AML-193 (cell line): ENCODE results near the gene TMA7B.
"Not testable (repeated sequence)": the region's sequence is repeated elsewhere in the genome, so short reads cannot be mapped to it uniquely, and the experiment has no call there.

ENCODE experiments used
- DNase-seq, 2 experiments: peaks; one replicate each; lab custom pipeline; 2025; lab: John Stamatoyannopoulos, UW

Gene TMA7B

GRCh38 chr22:39932918-39933649, 27.1 kb upstream of the TMA7B start:
- peak; percentile 34 to 50 for DNase-seq

GRCh38 chr22:39933741-39934140, 26.5 kb upstream of the TMA7B start:
- DNase-seq = no peak

GRCh38 chr22:39935116-39935515, 25.1 kb upstream of the TMA7B start:
- DNase-seq = no peak

GRCh38 chr22:39935612-39936011, 24.6 kb upstream of the TMA7B start:
- DNase-seq = no peak

- no peak for DNase-seq
Observed at GRCh38 chr22:39936523-39937145, 23.6 kb upstream of the TMA7B start.

- no peak for DNase-seq
Observed at GRCh38 chr22:39937906-39938305, 22.3 kb upstream of the TMA7B start.

- no peak for DNase-seq
Observed at GRCh38 chr22:39938509-39939111, 21.6 kb upstream of the TMA7B start.

- DNase-seq = no peak
Observed at GRCh38 chr22:39939830-39940229, 20.4 kb upstream of the TMA7B start.

GRCh38 chr22:39940757-39941305, 19.4 kb upstream of the TMA7B start:
- no peak for DNase-seq

GRCh38 chr22:39941601-39942000, 18.6 kb upstream of the TMA7B start:
- DNase-seq = no peak

- peak; percentile 49 to 65 for DNase-seq
Observed at GRCh38 chr22:39942439-39943230, 17.6 kb upstream of the TMA7B start.

GRCh38 chr22:39943337-39943736, 16.9 kb upstream of the TMA7B start:
- DNase-seq = no peak

GRCh38 chr22:39943953-39944872, 16.0 kb upstream of the TMA7B start:
- no peak for DNase-seq

- no peak for DNase-seq
Observed at GRCh38 chr22:39946126-39946502, 14.1 kb upstream of the TMA7B start.

- DNase-seq = peak; percentile 5
Observed at GRCh38 chr22:39946503-39947219, 13.5 kb upstream of the TMA7B start.

GRCh38 chr22:39947220-39948216, 12.7 kb upstream of the TMA7B start:
- DNase-seq = no peak

- DNase-seq = no peak
Observed at GRCh38 chr22:39949964-39950737, 10.0 kb upstream of the TMA7B start.

- not testable (repeated sequence) for DNase-seq
Observed at GRCh38 chr22:39951603-39952293, 8.4 kb upstream of the TMA7B start.
